Skeletal muscle tissue (tissue), 4 donors: Measurements from ENCODE around the gene CDH4. TPM values are rescaled to one million over a fixed set of nuclear protein-coding genes. Genes with fewer than 3 reads are reported as not detected.

Experiments used
- H3K27ac ChIP-seq: one replicate; pipeline ENCODE4 v1.7.0; 2013; ENCODE audit warnings: mild to moderate bottlenecking, low read depth, low read length, inconsistent platforms
- H3K27me3 ChIP-seq, 3 donors: one replicate each; pipeline ENCODE4 v1.7.0; 2013; ENCODE audit warnings: low read length in 3 of 3; ENCODE audit not compliant: control insufficient read depth in 3 of 3, insufficient read depth in 3 of 3
- H3K36me3 ChIP-seq, 3 donors: one replicate each; pipeline ENCODE4 v1.7.0; 2013; ENCODE audit warnings: low read length in 3 of 3; ENCODE audit not compliant: control insufficient read depth in 3 of 3, insufficient read depth in 3 of 3
- H3K4me1 ChIP-seq, 3 donors: one replicate each; pipeline ENCODE4 v1.7.0; 2013; ENCODE audit warnings: low read length in 3 of 3, mild to moderate bottlenecking in 3 of 3; ENCODE audit not compliant: control insufficient read depth in 3 of 3, insufficient read depth in 3 of 3
- H3K4me3 ChIP-seq, 3 donors: one replicate each; pipeline ENCODE4 v1.7.0; 2013; ENCODE audit warnings: low read length in 3 of 3
- H3K9ac ChIP-seq, 3 donors: one replicate each; pipeline ENCODE4 v1.7.0; 2013; ENCODE audit warnings: low read length in 3 of 3, mild to moderate bottlenecking in 3 of 3, moderate library complexity in 2 of 3, low read depth in 1 of 3
- H3K9me3 ChIP-seq, 3 donors: one replicate each; pipeline ENCODE4 v1.7.0; 2013; ENCODE audit warnings: low read length in 3 of 3; ENCODE audit not compliant: control insufficient read depth in 3 of 3
- total RNA-seq: library from RNA; depleted of rRNA; stranded (reverse); fragments of >200 nt; gene quantifications from one replicate; pipeline ENCODE4 v1.2.3, GENCODE V29; 2014
- donor health status: Osteomylitis.

The CDH4 gene
- total RNA-seq, 1 donor from 2014 or later = 0.52 TPM

DNA sequence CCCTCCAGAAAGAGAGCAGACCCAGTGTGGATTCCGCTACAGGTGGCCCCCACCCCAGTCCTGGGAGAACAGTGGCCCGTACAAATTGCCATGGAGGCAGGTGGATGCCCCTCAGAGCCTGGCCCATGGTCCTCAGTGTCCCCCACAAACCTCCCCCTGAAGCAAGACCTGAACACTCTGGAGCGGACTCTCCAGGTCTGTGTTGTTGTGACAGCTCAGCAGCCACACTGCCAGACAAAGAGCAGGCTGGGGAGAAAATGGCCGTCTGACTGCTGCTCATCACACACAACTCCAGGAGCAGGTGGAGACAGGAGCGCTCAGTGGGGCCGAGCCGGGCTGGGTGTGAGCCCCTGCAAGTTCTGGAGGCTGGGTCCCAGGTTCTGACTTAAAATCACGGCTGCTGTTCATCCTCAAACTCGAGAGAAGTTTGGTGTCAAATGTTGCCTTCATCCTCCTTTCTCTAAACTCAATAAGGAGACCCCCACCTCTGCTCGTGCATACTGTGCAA, 241.8 kb downstream of the CDH4 start:
- Histone ChIP-seq H3K9ac (no peak overlapping the region), H3K4me3 (no peak overlapping the region), H3K27ac (no peak overlapping the region), H3K9me3 (peaks cover 0 to 3% (median 0%) of the 10 kb centered on the region in 3 donors), H3K36me3 (no peaks in the 10 kb centered on the region), H3K27me3 (peaks cover 0 to 1% (median 0%) of the 10 kb centered on the region in 3 donors), H3K4me1 (no peaks in the 10 kb centered on the region)

DNA sequence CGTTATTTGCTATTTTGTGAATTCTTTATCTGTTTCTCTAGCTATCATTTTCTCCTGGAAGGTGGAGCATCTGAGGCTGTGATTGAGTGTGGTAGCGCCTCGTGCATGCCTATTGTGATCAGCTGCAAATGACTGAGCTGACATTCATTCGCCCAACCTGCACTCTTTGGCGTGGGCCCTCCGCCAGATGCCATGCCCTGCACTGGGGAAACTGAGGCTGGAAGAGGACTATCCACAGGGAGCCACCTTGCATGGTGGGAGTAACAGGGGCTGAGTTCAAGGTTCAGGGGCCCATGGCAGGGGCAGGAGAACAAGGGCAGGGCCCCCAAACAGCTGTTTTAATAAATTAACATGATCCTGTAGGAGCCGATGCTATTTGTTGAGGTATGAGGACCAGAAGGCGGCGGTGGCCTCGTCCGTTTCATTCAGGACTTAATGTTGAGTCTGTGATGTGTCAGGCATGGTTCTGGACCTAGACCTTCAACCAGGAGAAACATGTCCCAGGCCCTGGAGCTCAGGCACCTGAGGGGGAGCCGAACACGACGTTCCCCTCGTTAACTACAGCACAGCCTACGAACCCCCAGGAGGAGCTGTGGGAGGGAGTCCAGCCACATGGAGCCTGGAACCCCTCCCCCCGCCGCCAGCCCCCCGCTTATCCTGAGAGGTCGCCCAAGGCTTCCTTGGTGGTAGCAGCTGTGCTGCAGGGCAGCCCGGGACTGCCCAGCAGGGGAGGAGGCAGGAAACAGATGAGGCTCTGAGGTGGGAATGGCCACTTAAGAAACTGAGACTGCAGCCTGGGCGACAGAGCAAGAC, 242.9 kb downstream of the CDH4 start:
- no peaks in the 10 kb centered on the region for H3K36me3 ChIP-seq
- H3K4me3 ChIP-seq = no peak overlapping the region
- H3K9ac ChIP-seq = no peak overlapping the region
- H3K9me3 ChIP-seq = peaks cover 0 to 3% (median 0%) of the 10 kb centered on the region in 3 donors
- peaks cover 0 to 4% (median 0%) of the 10 kb centered on the region in 3 donors for H3K27me3 ChIP-seq
- H3K4me1 ChIP-seq = no peaks in the 10 kb centered on the region
- H3K27ac ChIP-seq = no peak overlapping the region

- Histone ChIP-seq H3K27ac (no peak overlapping the region), H3K27me3 (peaks cover 0 to 4% (median 0%) of the 10 kb centered on the region in 3 donors), H3K4me3 (no peak overlapping the region), H3K4me1 (no peaks in the 10 kb centered on the region), H3K9me3 (peaks cover 0 to 3% (median 0%) of the 10 kb centered on the region in 3 donors), H3K9ac (no peak overlapping the region), H3K36me3 (no peaks in the 10 kb centered on the region)
These were observed 245.1 kb downstream of the CDH4 start for GRCh38 chr20:61497029-61497627.

DNA sequence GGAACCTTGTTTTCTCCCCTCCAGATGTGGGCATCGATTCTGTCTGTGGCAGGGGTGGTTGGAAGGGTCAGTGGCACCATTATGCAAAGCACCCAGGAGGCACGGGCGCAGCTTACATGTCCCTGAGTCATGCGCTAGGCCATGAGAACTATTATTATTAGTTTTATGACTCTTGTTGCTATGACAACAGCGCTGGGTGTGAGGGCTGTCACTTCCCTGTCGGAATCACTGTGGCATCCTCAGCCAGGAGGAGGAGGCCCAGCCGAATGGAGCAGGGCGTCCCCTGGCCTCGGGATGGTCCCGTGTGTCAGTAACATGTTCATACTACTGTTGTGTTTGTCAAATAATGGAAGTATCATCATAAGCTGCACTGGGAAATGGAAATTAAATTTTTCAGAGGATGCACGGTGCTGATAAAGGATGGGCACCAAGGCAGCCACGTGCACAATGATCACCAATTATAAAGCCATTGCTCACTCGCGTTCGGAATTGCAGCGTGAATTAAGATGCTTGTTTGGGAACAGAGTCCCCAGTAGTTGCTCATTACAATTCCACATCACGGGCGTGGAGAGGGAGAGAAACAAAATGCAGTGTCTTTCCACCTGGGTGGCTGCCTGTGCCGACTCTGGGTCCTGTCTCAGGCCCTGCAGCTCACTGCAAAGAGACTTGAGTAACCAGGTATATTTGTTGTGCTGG, 247.9 kb downstream of the CDH4 start:
- Histone ChIP-seq H3K4me3 (no peak overlapping the region), H3K9ac (no peak overlapping the region), H3K27ac (no peak overlapping the region), H3K9me3 (no peaks in the 10 kb centered on the region), H3K36me3 (no peaks in the 10 kb centered on the region), H3K4me1 (no peaks in the 10 kb centered on the region), H3K27me3 (peaks cover 0 to 6% (median 5%) of the 10 kb centered on the region in 3 donors)

GRCh38 chr20:61500791-61501321, 248.8 kb downstream of the CDH4 start:
- H3K9me3 ChIP-seq = no peaks in the 10 kb centered on the region
- H3K9ac ChIP-seq = no peak overlapping the region
- peaks cover 0 to 12% (median 6%) of the 10 kb centered on the region in 3 donors for H3K27me3 ChIP-seq

GRCh38 chr20:61502433-61502832, 250.4 kb downstream of the CDH4 start:
- no peaks in the 10 kb centered on the region for H3K9me3 ChIP-seq
- no peak overlapping the region for H3K9ac ChIP-seq
- H3K27me3 ChIP-seq = peaks cover 0 to 12% (median 6%) of the 10 kb centered on the region in 3 donors
- H3K27ac ChIP-seq = no peak overlapping the region
- no peak overlapping the region for H3K4me3 ChIP-seq
- no peaks in the 10 kb centered on the region for H3K36me3 ChIP-seq
- no peaks in the 10 kb centered on the region for H3K4me1 ChIP-seq

More at GRCh38 chr20:61500791-61501321, 248.8 kb downstream of the CDH4 start:
- Histone ChIP-seq H3K36me3 (no peaks in the 10 kb centered on the region), H3K27ac (no peak overlapping the region), H3K4me3 (no peak overlapping the region), H3K4me1 (no peaks in the 10 kb centered on the region)

GRCh38 chr20:61503106-61503505, 251.0 kb downstream of the CDH4 start:
- no peak overlapping the region for H3K9ac ChIP-seq
- no peaks in the 10 kb centered on the region for H3K36me3 ChIP-seq
- peaks cover 0 to 12% (median 6%) of the 10 kb centered on the region in 3 donors for H3K27me3 ChIP-seq
- no peaks in the 10 kb centered on the region for H3K4me1 ChIP-seq
- no peak overlapping the region for H3K27ac ChIP-seq
- no peaks in the 10 kb centered on the region for H3K9me3 ChIP-seq
- H3K4me3 ChIP-seq = no peak overlapping the region

- H3K9ac ChIP-seq = no peak overlapping the region
- H3K27ac ChIP-seq = no peak overlapping the region
- H3K9me3 ChIP-seq = no peaks in the 10 kb centered on the region
- no peaks in the 10 kb centered on the region for H3K4me1 ChIP-seq
- H3K27me3 ChIP-seq = peaks cover 0 to 8% (median 6%) of the 10 kb centered on the region in 3 donors
- H3K36me3 ChIP-seq = no peaks in the 10 kb centered on the region
- H3K4me3 ChIP-seq = no peak overlapping the region
These were observed 253.4 kb downstream of the CDH4 start for GRCh38 chr20:61505508-61505907.

DNA sequence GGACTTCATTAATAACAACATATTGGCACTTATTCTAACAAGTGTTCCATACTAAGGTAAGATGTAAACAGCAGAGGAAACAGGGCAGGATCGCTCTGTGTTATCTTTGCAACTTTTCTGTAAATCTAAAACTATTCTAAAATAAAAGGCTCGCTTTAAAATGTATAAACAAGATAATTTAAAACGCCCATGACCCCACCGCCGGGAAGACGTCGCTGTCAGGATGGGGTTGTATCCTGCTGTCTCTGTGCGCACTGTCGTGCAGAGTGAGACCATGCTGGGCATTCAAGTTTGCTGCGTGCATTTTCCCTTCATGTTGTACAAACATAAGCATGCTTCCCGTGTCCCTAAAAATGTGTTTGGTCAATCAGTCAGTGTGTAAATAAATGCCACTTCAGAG, 255.7 kb downstream of the CDH4 start:
- Histone ChIP-seq H3K4me3 (no peak overlapping the region), H3K27me3 (peaks cover 0 to 8% (median 6%) of the 10 kb centered on the region in 3 donors), H3K4me1 (no peaks in the 10 kb centered on the region), H3K36me3 (no peaks in the 10 kb centered on the region), H3K27ac (no peak overlapping the region), H3K9ac (no peak overlapping the region), H3K9me3 (no peaks in the 10 kb centered on the region)
